Measurements from ENCODE around the gene H2BK1. TPM values are rescaled to one million over a fixed set of nuclear protein-coding genes. Genes with fewer than 3 reads are reported as not detected.

Gene H2BK1
- total RNA-seq, 4 donors from 2014 or later = not detected

- peak overlapping the region in 3 of 4 donors; percentile 92 to 96 (median 96) for H3K27ac ChIP-seq
- no peak for TF ChIP-seq POLR2AphosphoS5 (IDR thresholded peaks at IDR 0.05)
- TF ChIP-seq CTCF (IDR thresholded peaks at IDR 0.05) = no peak
- TF ChIP-seq POLR2A (IDR thresholded peaks at IDR 0.05) = no peak
- TF ChIP-seq EP300 (IDR thresholded peaks at IDR 0.05) = no peak
- no peak for ATAC-seq
- no peaks in the 10 kb centered on the region for H3K9me3 ChIP-seq
- 8 to 15% methylated on average over 6 to 7 of the region's 13 CpGs for WGBS, 2 donors (ENCODE audit: low coverage in 1 of 2)
- H3K36me3 ChIP-seq = peaks cover 0 to 14% of the 10 kb centered on the region in 2 donors
- H3K4me1 ChIP-seq = peaks cover 0 to 85% (median 52%) of the 10 kb centered on the region in 3 donors
- H3K27me3 ChIP-seq = peaks cover 12% of the 10 kb centered on the region
- H3K4me3 ChIP-seq = peak overlapping the region in 1 of 2 donors; percentile 75
These were observed 36.0 kb upstream of the H2BK1 start for GRCh38 chr7:151246102-151246850.

DNA sequence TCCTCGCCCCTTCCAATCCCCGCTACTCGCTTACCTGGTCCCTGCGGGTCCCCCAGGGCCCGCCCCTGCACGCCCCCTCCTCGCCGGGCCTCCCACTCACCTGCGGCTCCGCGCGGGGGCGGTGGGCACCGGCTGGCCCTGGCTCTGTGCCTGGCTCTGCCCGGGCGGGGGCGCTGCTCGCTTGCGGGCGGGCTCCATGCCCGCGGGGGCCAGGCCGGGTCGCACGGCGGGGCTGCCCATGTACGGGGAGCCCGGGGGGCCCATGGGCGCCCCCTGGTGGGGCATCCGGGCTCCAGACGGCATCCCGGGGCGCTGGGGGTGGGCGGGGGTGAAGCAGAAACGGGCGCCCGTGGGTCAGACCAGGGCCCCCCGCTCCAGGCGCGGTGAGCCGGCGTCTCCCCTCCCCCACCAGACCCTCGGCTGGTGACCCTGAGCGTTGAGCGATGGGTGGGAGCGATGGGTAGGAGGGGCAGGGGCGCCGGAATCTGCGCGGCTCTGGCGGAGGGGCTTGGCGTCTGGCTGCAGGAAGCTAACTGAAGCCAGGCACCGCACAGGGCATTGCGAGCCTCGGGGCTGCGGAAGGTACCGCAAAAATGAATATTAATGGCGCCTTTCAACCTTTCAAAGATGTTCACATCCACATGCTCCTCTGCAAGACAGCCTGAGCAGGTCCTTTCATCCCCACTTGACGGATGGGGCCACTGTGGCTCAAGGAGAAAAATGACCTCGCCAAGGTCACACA is 35.2 kb upstream of the H2BK1 start:
- TF ChIP-seq EP300 (IDR thresholded peaks at IDR 0.05) (no peak), CTCF (IDR thresholded peaks at IDR 0.05) (peak in 3 of 4 experiments; percentile 38 to 88 (median 58))
- H3K27me3 ChIP-seq = peaks cover 12% of the 10 kb centered on the region
- peaks cover 0 to 21% of the 10 kb centered on the region in 2 donors for H3K36me3 ChIP-seq
- H3K4me1 ChIP-seq = peaks cover 0 to 77% (median 44%) of the 10 kb centered on the region in 3 donors
- H3K27ac ChIP-seq = peak overlapping the region in 3 of 4 donors; percentile 92 to 96 (median 96)
- peak overlapping the region; percentile 2 to 75 for H3K4me3 ChIP-seq
- ATAC-seq = peak; percentile 40
- WGBS, 2 donors (ENCODE audit: low coverage in 1 of 2) = no CpG with 5 or more reads among the region's 60 CpGs
- H3K9me3 ChIP-seq = no peaks in the 10 kb centered on the region

DNA sequence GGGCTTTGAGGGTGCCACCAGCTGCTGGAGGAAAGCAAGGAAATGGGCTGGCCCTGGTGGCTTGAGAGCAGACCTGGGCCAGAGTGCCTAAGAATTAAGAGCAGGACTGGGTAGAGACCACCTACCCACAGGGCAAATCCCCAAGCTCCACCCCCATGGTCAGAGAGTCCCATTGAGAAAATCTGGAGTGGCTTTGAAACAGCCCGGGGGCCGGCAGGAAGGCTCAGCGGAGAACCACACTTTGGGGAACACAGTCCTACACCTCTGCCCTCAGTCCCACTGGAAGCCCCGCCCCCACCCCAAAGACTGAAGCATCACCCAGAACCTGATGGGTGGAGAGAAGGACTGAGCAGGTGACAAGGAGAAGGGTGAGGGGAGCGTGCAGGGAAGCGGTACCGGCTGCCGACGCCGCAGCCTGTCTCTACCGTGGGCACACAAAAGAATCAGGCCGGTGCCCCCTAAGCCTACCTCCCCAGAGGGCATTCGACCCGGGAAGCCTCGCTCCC is 34.6 kb upstream of the H2BK1 start:
- H3K27ac ChIP-seq = peak overlapping the region in 3 of 4 donors; percentile 92 to 96 (median 96)
- WGBS, 2 donors (ENCODE audit: low coverage in 1 of 2) = no CpG with 5 or more reads among the region's 15 CpGs
- peaks cover 12% of the 10 kb centered on the region for H3K27me3 ChIP-seq
- TF ChIP-seq POLR2AphosphoS5 (IDR thresholded peaks at IDR 0.05) = no peak
- TF ChIP-seq CTCF (IDR thresholded peaks at IDR 0.05) = no peak
- no peaks in the 10 kb centered on the region for H3K9me3 ChIP-seq
- ATAC-seq = no peak
- peak overlapping the region; percentile 2 to 75 for H3K4me3 ChIP-seq
- H3K4me1 ChIP-seq = peaks cover 0 to 71% (median 38%) of the 10 kb centered on the region in 3 donors
- H3K36me3 ChIP-seq = peaks cover 0 to 28% of the 10 kb centered on the region in 2 donors

- Histone ChIP-seq H3K36me3 (peaks cover 0 to 34% of the 10 kb centered on the region in 2 donors), H3K9me3 (no peaks in the 10 kb centered on the region), H3K27me3 (peaks cover 12% of the 10 kb centered on the region), H3K4me1 (peaks cover 0 to 65% (median 32%) of the 10 kb centered on the region in 3 donors), H3K27ac (peak overlapping the region in 2 of 4 donors; percentile 19 to 41), H3K4me3 (no peak overlapping the region)
- WGBS, 2 donors (ENCODE audit: low coverage in 1 of 2) = 10 to 13% methylated on average over 7 of the region's 10 CpGs
- peak in 3 of 4 experiments; percentile 64 to 87 (median 66) for TF ChIP-seq CTCF (IDR thresholded peaks at IDR 0.05)
- TF ChIP-seq EP300 (IDR thresholded peaks at IDR 0.05) = no peak
- ATAC-seq = no peak
These were observed 34.0 kb upstream of the H2BK1 start for GRCh38 chr7:151244196-151244840.

Data from gastroesophageal sphincter (tissue), 4 donors.